ENCODE measurements around the gene ZSWIM2. TPM values are rescaled to one million over a fixed set of nuclear protein-coding genes. Genes with fewer than 3 reads are reported as not detected.
"Not testable (repeated sequence)": the region's sequence is repeated elsewhere in the genome, so short reads cannot be mapped to it uniquely, and the experiment has no call there.

ZSWIM2 gene
- total and polyA plus RNA-seq, 8 donors, result 0.02 TPM; not detected in 7

DNA sequence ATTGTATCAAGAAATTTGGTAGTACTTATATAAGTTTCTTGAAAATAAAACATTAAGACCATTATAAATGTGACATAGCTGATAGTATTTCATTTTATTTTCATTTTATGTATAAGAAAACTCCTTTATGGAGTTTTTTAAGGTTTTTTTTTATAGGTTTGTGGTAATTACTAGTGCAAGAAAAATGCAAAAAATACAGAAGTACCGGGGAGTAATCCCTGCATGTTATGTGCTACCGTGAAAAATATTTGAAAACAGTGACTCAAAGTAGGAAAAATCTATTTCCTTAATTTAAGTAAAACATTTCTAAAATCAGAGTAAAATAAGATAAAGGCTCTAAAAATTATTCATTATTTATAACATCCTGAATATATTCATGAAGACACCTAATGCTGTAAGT is 21.6 kb downstream of the ZSWIM2 start:
- Histone ChIP-seq H3K4me3 (no peak overlapping the region), H3K4me1 (no peaks in the 10 kb centered on the region), H3K27me3 (no peaks in the 10 kb centered on the region), H3K9me3 (no peaks in the 10 kb centered on the region), H3K27ac (no peak overlapping the region), H3K36me3 (no peaks in the 10 kb centered on the region)
- intact Hi-C loops (cut with DNase I), result no loop called here
- DNase-seq, result no peak
- no peak for FAIRE-seq
- WGBS, 2 donors, result 81% methylated on average over 2 of the region's 2 CpGs
- no peak for ATAC-seq
- no peak for TF ChIP-seq CTCF (IDR thresholded peaks at IDR 0.05)

GRCh38 chr2:186822323-186822722 is 26.6 kb downstream of the ZSWIM2 start:
- Histone ChIP-seq H3K9me3 (no peaks in the 10 kb centered on the region), H3K4me3 (no peak overlapping the region), H3K27me3 (no peaks in the 10 kb centered on the region), H3K27ac (no peak overlapping the region), H3K36me3 (no peaks in the 10 kb centered on the region), H3K4me1 (no peaks in the 10 kb centered on the region)
- DNase-seq (no peak), FAIRE-seq (no peak), ATAC-seq (no peak)
- intact Hi-C loops (cut with DNase I), result no loop called here
- TF ChIP-seq CTCF (IDR thresholded peaks at IDR 0.05), result no peak
- WGBS, 2 donors, result 88 to 97% methylated on average over 2 of the region's 2 CpGs

- H3K9me3 ChIP-seq, result no peaks in the 10 kb centered on the region
- no peaks in the 10 kb centered on the region for H3K4me1 ChIP-seq
- no peak overlapping the region for H3K4me3 ChIP-seq
- intact Hi-C loops (cut with DNase I), result no loop called here
- 69 to 88% methylated on average over 7 of the region's 7 CpGs for WGBS, 2 donors
- no peaks in the 10 kb centered on the region for H3K36me3 ChIP-seq
- no peaks in the 10 kb centered on the region for H3K27me3 ChIP-seq
- ATAC-seq (no peak), DNase-seq (no peak), FAIRE-seq (no peak)
- H3K27ac ChIP-seq, result no peak overlapping the region
- no peak for TF ChIP-seq CTCF (IDR thresholded peaks at IDR 0.05)
These were observed 28.7 kb downstream of the ZSWIM2 start for GRCh38 chr2:186820303-186820702.

- H3K27ac ChIP-seq; H3K9me3 ChIP-seq; H3K4me3 ChIP-seq; FAIRE-seq; intact Hi-C loops (cut with DNase I); H3K36me3 ChIP-seq; ATAC-seq; DNase-seq; H3K4me1 ChIP-seq; H3K27me3 ChIP-seq: not testable (repeated sequence)
- 55 to 68% methylated on average over 6 of the region's 6 CpGs for WGBS, 2 donors
These were observed 37.2 kb downstream of the ZSWIM2 start for GRCh38 chr2:186811760-186812159.

- H3K27me3 ChIP-seq, result no peaks in the 10 kb centered on the region
- no peaks in the 10 kb centered on the region for H3K4me1 ChIP-seq
- FAIRE-seq, result no peak
- intact Hi-C loops (cut with DNase I), result no loop called here
- TF ChIP-seq CTCF (IDR thresholded peaks at IDR 0.05), result no peak
- ATAC-seq, result no peak
- no peak overlapping the region for H3K27ac ChIP-seq
- no peaks in the 10 kb centered on the region for H3K9me3 ChIP-seq
- 50 to 61% methylated on average over 1 of the region's 1 CpG for WGBS, 2 donors
- no peak overlapping the region for H3K4me3 ChIP-seq
- no peaks in the 10 kb centered on the region for H3K36me3 ChIP-seq
- DNase-seq, result no peak
These were observed 42.4 kb downstream of the ZSWIM2 start for GRCh38 chr2:186806591-186806990.

- FAIRE-seq; H3K27ac ChIP-seq; intact Hi-C loops (cut with DNase I); H3K36me3 ChIP-seq; DNase-seq; H3K4me3 ChIP-seq; H3K27me3 ChIP-seq; H3K4me1 ChIP-seq; H3K9me3 ChIP-seq; ATAC-seq: not testable (repeated sequence)
- WGBS, 2 donors, result 85 to 94% methylated on average over 1 of the region's 1 CpG
These were observed 50.4 kb downstream of the ZSWIM2 start for GRCh38 chr2:186798604-186799003.
